ENCODE results near the gene PROP1.
"Not testable (repeated sequence)": the region's sequence is repeated elsewhere in the genome, so short reads cannot be mapped to it uniquely, and the experiment has no call there.

Gene PROP1

DNA sequence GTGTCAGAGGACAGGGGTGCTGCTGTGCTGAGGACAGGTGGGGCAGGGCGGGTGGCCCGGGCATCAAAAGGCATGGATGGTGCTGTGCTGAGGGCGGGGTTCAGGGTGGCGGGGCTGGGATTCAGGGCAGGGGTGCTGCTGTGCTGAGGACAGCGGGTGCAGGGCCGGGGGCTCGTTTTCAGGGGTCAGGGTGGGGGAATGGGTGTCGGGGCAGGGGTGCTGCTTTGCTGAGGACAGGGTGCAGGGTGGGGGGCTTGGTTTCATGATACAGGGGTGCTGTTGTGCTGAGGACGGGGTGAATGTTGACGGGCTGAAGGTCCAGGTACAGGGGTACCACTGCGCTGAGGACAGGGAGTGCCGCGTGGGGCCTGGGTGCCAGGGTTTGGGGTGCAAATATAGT, 50.9 kb downstream of the PROP1 start:
- not testable (repeated sequence) for DNase-seq (ENCODE audit: low read depth)

DNA sequence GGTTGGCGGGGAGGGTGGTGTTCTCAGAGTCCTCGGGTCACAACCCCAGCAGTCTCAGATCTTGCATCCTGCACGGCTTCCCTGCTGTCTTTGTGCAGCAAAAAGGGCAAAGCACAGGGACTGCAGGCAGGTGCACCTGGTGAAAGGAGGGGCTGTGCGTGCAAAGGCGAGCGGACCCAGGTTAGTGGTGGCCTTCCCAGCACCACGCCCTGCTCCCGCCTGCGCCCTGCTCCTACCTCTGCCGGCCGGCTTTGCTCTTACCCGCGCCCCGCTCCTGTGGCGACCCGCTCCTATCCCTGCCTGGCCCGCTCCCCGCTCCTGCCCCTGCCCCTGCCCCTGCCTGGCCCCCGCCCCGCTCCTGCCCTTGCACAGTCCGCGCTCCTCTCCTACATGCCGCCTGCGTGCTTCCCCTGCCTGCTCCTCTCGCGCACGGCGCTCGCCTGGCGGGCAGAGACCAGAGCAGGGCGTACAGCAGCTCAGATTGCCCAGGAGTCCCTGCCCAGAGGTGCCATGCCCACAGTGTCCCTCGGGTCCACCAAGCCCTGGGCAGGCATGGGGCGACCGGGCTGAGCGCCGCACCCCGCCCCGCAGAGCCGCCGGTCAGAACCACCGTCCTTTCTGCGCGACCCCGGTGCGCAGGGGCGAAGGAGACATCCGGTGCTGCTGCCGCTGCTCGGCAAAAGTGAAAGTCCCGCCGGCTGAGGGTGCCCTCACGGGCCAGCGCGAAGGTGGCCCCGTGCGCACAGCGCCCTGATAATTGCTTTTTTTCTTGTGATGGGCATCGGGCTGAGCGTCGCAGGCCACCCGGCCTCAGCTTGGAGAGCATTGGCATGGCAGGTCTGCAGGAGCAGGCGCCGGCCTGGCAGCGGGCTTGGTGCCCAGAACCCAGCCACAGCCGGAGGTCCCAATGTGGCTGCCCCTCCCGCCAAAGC, 52.0 kb downstream of the PROP1 start:
- DNase-seq (ENCODE audit: low read depth) = peak; percentile 19

DNA sequence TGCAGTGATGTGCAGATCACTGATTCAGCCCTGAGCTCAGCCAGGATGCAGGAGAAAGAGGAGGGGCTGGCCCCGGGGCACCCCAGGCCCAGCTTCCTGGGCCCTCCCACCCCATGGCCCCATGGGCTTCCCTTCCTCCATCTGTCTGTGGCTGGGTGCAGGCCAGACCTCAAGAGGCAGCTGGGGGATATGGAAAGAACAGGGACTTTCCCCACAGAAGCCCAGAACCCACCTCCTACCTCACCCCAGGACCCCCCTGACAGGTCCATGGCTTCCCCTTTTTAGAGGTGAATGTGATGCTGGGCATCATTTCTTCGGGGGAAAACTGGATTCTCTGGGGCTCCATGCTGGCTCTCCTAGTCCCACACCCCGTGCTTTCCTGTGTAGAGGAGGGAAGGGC, 53.1 kb downstream of the PROP1 start:
- DNase-seq (ENCODE audit: low read depth) = not testable (repeated sequence)

All from activated gamma-delta T cell treated with anti-CD3 and anti-CD28 coated beads, Interleukin-2, amount 50 U/mL, for 16 hours (primary cell).